ENCODE data around the gene VWF.
"Not testable (repeated sequence)": the region's sequence is repeated elsewhere in the genome, so short reads cannot be mapped to it uniquely, and the experiment has no call there.

VWF gene

DNA sequence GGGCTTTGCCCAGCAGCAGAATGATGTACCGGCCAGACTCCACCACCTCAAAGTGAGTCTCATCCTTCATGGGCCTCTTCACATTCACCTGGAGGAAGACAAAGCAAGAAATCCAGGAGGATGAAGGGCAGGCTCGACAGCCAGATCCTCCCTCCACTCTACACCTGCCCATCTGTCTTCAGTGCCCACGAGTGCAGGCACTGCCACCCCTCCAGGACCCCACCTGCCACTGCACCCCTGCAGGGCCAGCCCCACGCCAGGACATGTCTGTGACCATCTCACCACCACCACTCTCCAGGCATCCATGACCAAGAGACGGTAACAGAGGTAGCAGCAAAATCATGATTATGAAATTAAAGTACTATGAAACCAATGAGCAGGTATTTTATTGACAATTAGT, 95.1 kb downstream of the VWF start:
- H3K4me3 ChIP-seq (ENCODE audit: low read depth, low read length): no peak overlapping the region
- DNase-seq (ENCODE audit: low read depth): no peak
- TF ChIP-seq, protein P1, sequence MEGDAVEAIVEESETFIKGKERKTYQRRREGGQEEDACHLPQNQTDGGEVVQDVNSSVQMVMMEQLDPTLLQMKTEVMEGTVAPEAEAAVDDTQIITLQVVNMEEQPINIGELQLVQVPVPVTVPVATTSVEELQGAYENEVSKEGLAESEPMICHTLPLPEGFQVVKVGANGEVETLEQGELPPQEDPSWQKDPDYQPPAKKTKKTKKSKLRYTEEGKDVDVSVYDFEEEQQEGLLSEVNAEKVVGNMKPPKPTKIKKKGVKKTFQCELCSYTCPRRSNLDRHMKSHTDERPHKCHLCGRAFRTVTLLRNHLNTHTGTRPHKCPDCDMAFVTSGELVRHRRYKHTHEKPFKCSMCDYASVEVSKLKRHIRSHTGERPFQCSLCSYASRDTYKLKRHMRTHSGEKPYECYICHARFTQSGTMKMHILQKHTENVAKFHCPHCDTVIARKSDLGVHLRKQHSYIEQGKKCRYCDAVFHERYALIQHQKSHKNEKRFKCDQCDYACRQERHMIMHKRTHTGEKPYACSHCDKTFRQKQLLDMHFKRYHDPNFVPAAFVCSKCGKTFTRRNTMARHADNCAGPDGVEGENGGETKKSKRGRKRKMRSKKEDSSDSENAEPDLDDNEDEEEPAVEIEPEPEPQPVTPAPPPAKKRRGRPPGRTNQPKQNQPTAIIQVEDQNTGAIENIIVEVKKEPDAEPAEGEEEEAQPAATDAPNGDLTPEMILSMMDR (IDR thresholded peaks at IDR 0.05; ENCODE audit: control insufficient read depth, extremely low read depth, insufficient read depth): no peak

DNA sequence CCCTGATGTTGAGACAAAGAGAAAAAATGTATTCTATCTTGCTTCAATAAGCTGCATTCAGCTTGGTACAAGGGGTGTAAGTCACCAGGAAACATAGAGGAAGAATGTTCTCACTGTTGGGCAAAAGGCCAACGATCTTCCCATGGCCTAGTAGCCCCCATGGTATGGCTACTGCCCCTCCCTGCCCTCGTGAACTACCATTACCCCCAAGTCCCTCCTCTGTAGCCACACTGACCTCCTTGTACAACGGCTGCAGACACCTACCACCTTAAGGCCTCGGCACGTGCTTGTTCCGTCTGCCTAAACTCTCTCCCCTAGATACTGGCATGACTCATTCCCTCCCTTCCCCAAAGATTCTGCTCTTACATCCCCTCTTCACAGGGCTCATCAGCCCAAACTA, 97.5 kb downstream of the VWF start:
- H3K4me3 ChIP-seq (ENCODE audit: low read depth, low read length): no peak overlapping the region
- no peak for DNase-seq (ENCODE audit: low read depth)
- TF ChIP-seq, protein P1 (IDR thresholded peaks at IDR 0.05; ENCODE audit: control insufficient read depth, extremely low read depth, insufficient read depth): no peak

DNA sequence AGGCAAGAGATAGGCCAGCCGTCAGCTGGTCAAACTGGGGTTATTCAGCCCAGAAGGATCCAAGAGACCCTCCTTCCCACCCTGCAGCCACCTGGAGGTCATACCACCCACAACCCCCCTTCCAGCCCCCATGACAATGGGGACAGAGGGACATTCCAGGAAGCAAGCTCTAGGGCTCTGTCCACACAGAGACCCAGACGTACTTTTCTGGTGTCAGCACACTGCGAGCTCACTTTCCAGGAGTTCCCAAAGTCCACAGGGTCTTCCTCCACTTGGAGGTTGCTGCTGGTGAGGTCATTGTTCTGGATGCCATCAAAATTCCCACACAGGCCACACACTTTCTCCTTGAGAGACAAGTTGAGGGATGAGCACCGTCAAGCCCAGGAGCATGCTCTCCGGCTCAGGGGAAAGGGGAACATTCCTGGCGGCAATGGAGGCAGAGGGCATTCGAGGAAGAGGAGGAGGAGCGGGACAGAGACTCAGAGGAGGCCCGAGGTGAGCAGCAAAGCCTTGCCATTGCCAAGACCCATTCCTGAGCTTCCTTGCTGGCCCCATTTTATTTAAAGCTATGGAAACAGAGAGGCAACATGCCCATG, 98.7 kb downstream of the VWF start:
- DNase-seq (ENCODE audit: low read depth); H3K4me3 ChIP-seq (ENCODE audit: low read depth, low read length): not testable (repeated sequence)

DNA sequence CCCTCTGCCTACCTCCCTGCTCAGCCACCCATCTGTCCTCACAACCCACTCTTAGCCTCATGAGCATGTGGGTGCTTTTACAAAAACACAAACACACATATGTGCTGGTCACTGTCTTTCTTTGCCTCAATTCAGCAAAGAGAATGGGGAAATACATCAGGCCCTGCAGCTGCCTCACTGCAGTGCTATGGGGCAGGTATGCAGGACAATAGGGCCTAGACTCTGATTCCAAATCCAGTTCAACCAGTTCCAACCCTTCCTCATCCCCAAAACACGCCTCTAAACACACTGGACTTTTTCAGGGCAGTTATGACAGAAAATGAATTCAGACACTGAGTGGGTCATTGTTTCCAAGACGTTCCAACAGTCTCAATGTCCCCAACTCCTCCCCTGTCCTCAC, 100.4 kb downstream of the VWF start:
- DNase-seq (ENCODE audit: low read depth); H3K4me3 ChIP-seq (ENCODE audit: low read depth, low read length): not testable (repeated sequence)

DNA sequence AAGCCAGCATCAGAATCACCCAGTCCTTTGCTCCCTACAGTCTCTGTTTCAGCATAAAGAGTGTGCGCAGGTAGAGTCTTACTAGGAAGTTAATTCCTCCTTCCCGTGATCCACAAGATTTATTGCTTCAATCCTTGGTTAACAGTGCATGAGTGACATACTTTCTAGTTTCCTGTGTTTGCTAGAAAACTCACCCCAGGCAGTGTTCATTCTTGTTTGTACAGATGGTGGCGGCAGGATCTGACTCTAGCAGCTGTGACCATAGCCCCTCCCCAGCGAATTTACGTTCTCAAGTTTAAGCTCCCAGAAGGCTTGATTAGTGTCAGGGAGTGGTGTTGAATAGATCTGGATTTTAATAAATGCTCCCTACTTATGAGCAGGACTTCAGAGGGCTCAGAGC, 103.5 kb downstream of the VWF start:
- DNase-seq (ENCODE audit: low read depth): peak; percentile 98
- H3K4me3 ChIP-seq (ENCODE audit: low read depth, low read length): no peak overlapping the region
- TF ChIP-seq, protein P1 (IDR thresholded peaks at IDR 0.05; ENCODE audit: control insufficient read depth, extremely low read depth, insufficient read depth): no peak

DNA sequence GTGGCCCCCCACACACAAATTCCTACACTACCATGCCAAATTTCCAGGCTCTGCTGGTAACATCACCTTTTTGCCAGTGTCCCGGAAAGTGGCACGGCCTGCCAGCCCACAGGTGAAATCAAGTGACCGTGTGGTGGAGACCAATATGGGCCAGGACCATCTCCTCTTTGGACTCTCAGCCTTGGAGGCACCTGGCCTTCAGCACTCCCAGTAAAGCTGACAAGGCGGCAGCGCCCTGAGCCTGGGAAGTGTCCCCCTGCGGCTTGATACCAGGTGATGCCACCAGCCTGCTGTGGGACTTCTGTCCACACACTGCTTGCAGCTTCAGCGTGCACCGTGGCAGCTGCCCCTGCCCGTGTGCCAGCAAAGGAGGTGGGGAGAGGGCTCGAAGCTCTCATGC, 104.0 kb downstream of the VWF start:
- not testable (repeated sequence) for DNase-seq (ENCODE audit: low read depth)
- H3K4me3 ChIP-seq (ENCODE audit: low read depth, low read length): peak overlapping the region; percentile 7; the same call in 1 of the 2 replicates

DNA sequence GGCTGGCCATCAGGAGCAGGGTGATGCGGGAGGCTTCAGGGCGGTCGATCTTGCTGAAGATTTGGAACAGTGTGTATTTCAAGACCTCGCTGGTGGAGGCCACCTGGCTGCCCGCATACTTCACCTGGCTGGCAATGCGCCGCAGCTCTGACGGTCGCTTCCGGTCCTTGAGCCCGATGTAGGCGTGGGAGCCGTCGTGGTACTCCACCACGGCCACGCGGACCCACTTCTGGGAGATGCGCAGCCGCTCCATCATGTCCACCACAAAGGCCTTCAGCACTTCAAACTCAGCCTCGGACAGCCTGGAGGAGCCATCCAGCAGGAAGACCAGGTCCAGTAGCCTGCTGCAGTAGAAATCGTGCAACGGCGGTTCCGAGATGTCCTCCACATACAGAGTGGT, 105.2 kb downstream of the VWF start:
- DNase-seq (ENCODE audit: low read depth); H3K4me3 ChIP-seq (ENCODE audit: low read depth, low read length): not testable (repeated sequence)

DNA sequence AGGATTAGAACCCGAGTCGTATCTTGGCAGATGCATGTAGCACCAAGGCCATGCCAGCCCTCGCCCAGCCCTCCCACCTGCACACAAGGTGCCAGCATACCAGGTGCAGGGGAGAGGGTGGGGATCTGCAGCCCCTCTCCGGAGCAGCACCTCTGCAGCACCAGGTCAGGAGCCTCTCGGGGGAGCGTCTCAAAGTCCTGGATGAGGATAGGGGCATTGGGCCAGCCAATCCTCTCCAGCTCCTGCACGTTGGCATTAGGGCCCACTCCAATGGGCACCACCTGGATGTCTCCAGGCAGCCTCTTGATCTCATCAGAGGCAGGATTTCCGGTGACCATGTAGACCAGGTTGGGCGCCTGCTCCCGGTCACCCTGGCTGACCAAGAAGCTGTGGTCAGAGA, 106.2 kb downstream of the VWF start:
- no peak for DNase-seq (ENCODE audit: low read depth)
- TF ChIP-seq, protein P1 (IDR thresholded peaks at IDR 0.05; ENCODE audit: control insufficient read depth, extremely low read depth, insufficient read depth): no peak
- H3K4me3 ChIP-seq (ENCODE audit: low read depth, low read length): no peak overlapping the region

DNA sequence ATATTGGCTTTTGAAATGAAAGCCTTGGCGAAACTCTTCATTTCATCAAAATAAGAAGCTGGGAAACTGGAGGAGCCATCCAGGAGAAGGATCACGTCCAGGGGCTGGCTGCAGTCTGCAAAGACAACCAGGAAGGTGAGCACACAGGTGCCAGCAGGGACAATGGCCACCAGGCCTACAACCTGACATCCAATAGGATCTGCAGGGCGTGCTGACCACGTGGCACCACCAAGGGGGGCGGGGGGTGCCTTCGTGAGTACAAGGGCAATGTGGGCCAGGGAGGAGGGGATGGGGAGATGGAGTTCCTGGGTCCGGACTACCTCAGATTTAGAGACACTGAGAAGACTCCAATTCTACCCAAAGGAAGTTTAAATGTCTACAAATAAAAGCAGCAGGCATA, 107.7 kb downstream of the VWF start:
- no peak overlapping the region for H3K4me3 ChIP-seq (ENCODE audit: low read depth, low read length)
- DNase-seq (ENCODE audit: low read depth): no peak
- TF ChIP-seq, protein P1 (IDR thresholded peaks at IDR 0.05; ENCODE audit: control insufficient read depth, extremely low read depth, insufficient read depth): no peak

DNA sequence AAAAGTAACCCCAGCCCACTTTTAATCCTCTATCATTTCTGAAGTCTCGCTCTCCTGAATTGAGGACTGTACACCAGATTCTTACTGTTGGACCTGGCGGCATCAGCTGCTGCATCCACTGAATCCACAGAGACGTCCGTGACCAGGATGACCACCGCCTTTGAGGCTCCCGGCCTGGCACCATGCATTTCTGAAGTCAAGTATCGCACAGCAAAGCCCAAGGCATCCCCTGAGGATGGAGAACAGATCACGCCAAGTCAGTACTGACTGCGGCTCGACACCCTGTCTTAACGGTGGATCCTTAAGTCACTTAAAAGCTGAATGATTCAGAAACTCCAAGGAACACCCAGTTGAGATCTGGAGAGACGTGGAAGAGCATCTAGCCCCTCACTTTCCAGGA, 108.5 kb downstream of the VWF start:
- not testable (repeated sequence) for H3K4me3 ChIP-seq (ENCODE audit: low read depth, low read length); DNase-seq (ENCODE audit: low read depth)

DNA sequence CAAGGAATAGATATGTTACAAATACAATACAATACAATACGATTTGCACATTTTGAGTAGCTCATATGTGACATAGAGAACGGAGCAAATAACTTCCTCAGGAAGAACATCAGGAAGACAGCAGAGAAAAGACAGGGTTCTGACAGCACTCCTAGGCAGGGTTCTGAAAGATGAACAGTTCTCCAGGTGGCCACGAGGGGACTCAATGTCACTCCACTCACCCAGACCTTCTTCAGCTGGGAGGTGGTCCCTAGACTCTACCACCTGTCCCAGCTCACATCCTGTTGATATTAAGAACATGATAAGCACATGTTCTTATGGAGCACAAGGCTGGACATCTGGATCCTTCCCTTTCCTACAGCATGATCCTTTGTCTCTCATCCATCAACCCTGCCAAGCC, 109.2 kb downstream of the VWF start:
- not testable (repeated sequence) for H3K4me3 ChIP-seq (ENCODE audit: low read depth, low read length); DNase-seq (ENCODE audit: low read depth)

DNA sequence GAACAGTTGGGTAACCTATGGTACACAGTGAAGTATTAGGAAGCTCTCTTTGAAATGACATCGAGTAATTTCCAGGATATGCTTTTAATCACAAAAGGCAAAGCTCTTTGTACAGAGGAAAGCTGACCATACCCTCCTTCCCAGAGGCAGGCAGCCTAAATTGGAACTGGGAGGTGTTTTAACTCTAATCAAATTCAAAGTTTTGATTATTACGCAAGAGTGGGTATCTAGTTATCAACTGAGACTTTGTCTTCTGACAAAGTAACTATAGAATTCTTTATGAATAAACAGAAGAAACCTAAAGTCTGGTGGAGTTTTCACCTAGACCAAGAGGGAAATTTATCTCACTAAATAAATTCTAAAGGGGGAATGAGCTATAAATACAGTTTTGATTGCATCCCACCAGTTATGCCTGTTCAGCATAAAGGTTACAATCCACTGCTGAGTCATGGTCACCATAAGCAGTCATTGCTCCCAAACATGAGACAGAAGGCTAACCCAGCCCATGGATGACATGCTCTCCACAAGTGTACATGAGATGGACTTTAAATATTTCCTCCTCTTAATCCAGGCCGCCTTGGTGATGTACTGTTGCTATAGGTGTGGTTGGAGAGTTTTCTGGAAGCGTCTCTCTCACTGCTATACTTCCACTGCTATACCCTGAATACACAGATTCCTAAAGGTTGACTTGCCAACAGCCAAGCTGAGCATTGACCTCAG, 113.7 kb downstream of the VWF start:
- not testable (repeated sequence) for H3K4me3 ChIP-seq (ENCODE audit: low read depth, low read length)

More for the DNA sequence above, 113.7 kb downstream of the VWF start:
- not testable (repeated sequence) for DNase-seq (ENCODE audit: low read depth)

Measured in LNCaP clone FGC (cell line).